ENCODE measurements around the gene MAP4K3. TPM values are rescaled to one million over a fixed set of nuclear protein-coding genes. Genes with fewer than 3 reads are reported as not detected.

MAP4K3 gene
- total and polyA plus RNA-seq, 2 donors from 2014 or later = 14.9 to 39.5 TPM

DNA sequence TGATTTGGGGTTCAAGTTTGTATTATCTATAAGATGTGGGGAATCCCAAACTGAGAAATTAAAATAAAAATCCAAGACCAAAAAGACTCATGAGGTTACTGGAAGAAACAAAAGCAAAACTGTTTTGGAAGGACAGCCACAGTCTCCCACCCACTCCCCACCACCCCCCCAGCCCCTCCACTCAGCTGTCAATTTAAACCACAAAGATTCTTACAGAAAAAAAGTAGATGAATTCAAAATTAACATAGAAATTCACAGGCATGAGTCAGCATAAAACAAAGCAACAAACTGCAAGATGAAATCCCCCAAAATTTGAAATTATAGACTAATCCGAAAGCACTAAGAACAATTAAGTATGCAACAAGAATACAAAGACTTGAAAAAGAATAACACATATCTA, 12.1 kb downstream of the MAP4K3 start:
- no peak overlapping the region for H3K9ac ChIP-seq (ENCODE audit: low read length in 3 of 3)
- H3K36me3 ChIP-seq (ENCODE audit: control insufficient read depth in 2 of 3, insufficient read depth in 3 of 3, low read length in 3 of 3) = no peaks in the 10 kb centered on the region
- no peak overlapping the region for H3K4me3 ChIP-seq (ENCODE audit: low read length in 3 of 3)
- no peak for DNase-seq
- H3K27ac ChIP-seq (ENCODE audit: low read depth in 2 of 2, low read length in 2 of 2) = no peak overlapping the region
- intact Hi-C loops (cut with DNase I) = no loop called here
- H3K27me3 ChIP-seq (ENCODE audit: control insufficient read depth, insufficient read depth, low read length) = no peaks in the 10 kb centered on the region
- peaks cover 0 to 4% (median 0%) of the 10 kb centered on the region in 3 donors for H3K4me1 ChIP-seq (ENCODE audit: control insufficient read depth in 2 of 3, insufficient read depth in 2 of 3, low read depth in 1 of 3, low read length in 3 of 3)
- TF ChIP-seq, protein P1, sequence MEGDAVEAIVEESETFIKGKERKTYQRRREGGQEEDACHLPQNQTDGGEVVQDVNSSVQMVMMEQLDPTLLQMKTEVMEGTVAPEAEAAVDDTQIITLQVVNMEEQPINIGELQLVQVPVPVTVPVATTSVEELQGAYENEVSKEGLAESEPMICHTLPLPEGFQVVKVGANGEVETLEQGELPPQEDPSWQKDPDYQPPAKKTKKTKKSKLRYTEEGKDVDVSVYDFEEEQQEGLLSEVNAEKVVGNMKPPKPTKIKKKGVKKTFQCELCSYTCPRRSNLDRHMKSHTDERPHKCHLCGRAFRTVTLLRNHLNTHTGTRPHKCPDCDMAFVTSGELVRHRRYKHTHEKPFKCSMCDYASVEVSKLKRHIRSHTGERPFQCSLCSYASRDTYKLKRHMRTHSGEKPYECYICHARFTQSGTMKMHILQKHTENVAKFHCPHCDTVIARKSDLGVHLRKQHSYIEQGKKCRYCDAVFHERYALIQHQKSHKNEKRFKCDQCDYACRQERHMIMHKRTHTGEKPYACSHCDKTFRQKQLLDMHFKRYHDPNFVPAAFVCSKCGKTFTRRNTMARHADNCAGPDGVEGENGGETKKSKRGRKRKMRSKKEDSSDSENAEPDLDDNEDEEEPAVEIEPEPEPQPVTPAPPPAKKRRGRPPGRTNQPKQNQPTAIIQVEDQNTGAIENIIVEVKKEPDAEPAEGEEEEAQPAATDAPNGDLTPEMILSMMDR (IDR thresholded peaks at IDR 0.05; ENCODE audit: borderline replicate concordance, extremely low read depth, insufficient read depth) = no peak
- no peaks in the 10 kb centered on the region for H3K9me3 ChIP-seq (ENCODE audit: control insufficient read depth in 2 of 3, insufficient read depth in 1 of 3, low read length in 3 of 3)
- no peak for FAIRE-seq

DNA sequence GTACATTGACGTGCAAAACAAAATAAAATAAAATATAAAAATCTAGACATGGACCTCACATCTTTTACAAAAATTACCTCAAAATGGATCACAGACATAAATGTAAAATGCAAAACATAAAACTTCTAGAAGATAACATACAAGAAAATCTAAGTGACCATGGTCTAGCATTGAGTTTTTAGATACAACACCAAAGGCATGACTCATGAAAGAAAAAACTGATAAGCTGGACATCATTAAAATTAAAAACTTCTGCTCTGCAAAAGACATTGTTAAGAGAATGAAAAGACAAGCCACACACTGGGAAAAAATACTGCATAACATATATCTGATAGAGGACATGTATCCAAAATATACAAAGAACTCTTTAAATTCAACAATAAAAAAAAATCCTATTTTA, 14.4 kb downstream of the MAP4K3 start:
- H3K36me3 ChIP-seq (ENCODE audit: control insufficient read depth in 2 of 3, insufficient read depth in 3 of 3, low read length in 3 of 3) = no peaks in the 10 kb centered on the region
- TF ChIP-seq, protein P1 (IDR thresholded peaks at IDR 0.05; ENCODE audit: borderline replicate concordance, extremely low read depth, insufficient read depth) = no peak
- H3K9me3 ChIP-seq (ENCODE audit: control insufficient read depth in 2 of 3, insufficient read depth in 1 of 3, low read length in 3 of 3) = no peaks in the 10 kb centered on the region
- H3K4me1 ChIP-seq (ENCODE audit: control insufficient read depth in 2 of 3, insufficient read depth in 2 of 3, low read depth in 1 of 3, low read length in 3 of 3) = peaks cover 0 to 3% (median 0%) of the 10 kb centered on the region in 3 donors
- no peak overlapping the region for H3K27ac ChIP-seq (ENCODE audit: low read depth in 2 of 2, low read length in 2 of 2)
- H3K27me3 ChIP-seq (ENCODE audit: control insufficient read depth, insufficient read depth, low read length) = no peaks in the 10 kb centered on the region
- intact Hi-C loops (cut with DNase I) = no loop called here
- H3K4me3 ChIP-seq (ENCODE audit: low read length in 3 of 3) = no peak overlapping the region
- DNase-seq (no peak), FAIRE-seq (peak; percentile 3)
- H3K9ac ChIP-seq (ENCODE audit: low read length in 3 of 3) = no peak overlapping the region

DNA sequence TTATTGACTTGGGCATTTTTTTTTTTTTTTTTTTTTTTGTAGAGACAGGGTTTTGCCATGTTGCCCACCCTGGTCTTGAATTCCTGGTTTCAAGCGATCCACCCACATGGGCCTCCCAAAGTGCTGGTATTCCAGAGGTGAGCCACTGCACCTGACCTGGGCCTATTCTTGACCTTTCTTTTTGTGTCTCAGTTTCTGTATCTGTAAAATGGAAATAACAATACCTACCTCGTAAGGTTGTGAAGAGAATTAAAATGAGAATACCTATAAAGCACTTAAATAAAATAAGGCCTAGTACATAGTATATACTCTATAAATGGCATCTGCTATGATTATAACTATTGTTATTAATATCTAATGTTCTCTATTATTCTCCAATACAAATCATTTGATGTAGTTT, 15.7 kb downstream of the MAP4K3 start:
- DNase-seq (no peak), FAIRE-seq (no peak)
- H3K9ac ChIP-seq (ENCODE audit: low read length in 3 of 3) = no peak overlapping the region
- intact Hi-C loops (cut with DNase I) = no loop called here
- no peak overlapping the region for H3K4me3 ChIP-seq (ENCODE audit: low read length in 3 of 3)
- peaks cover 0 to 9% (median under 1%) of the 10 kb centered on the region in 3 donors for H3K4me1 ChIP-seq (ENCODE audit: control insufficient read depth in 2 of 3, insufficient read depth in 2 of 3, low read depth in 1 of 3, low read length in 3 of 3)
- no peak overlapping the region for H3K27ac ChIP-seq (ENCODE audit: low read depth in 2 of 2, low read length in 2 of 2)
- TF ChIP-seq, protein P1 (IDR thresholded peaks at IDR 0.05; ENCODE audit: borderline replicate concordance, extremely low read depth, insufficient read depth) = no peak
- no peaks in the 10 kb centered on the region for H3K9me3 ChIP-seq (ENCODE audit: control insufficient read depth in 2 of 3, insufficient read depth in 1 of 3, low read length in 3 of 3)
- no peaks in the 10 kb centered on the region for H3K27me3 ChIP-seq (ENCODE audit: control insufficient read depth, insufficient read depth, low read length)
- H3K36me3 ChIP-seq (ENCODE audit: control insufficient read depth in 2 of 3, insufficient read depth in 3 of 3, low read length in 3 of 3) = no peaks in the 10 kb centered on the region
